Thyroid gland (tissue), 4 donors: ENCODE measurements around the gene HSPB7. TPM values are rescaled to one million over a fixed set of nuclear protein-coding genes. Genes with fewer than 3 reads are reported as not detected.
"Not testable (repeated sequence)": the region's sequence is repeated elsewhere in the genome, so short reads cannot be mapped to it uniquely, and the experiment has no call there.

Experiments used
- DNase-seq, 2 donors: peaks; one replicate each; pipeline ENCODE4 v3.0.0-alpha.2; 2019
- H3K27ac ChIP-seq, 3 donors: fragments of 200-600 bp; sonication (generic); 1 replicate in 2 of 3; 2 replicates in 1 of 3; pipeline ENCODE4 v1.5.1; 2016 to 2019; ENCODE audit warnings: mild to moderate bottlenecking in 1 of 3, moderate library complexity in 1 of 3
- H3K27me3 ChIP-seq: fragments of 200-600 bp; sonication (generic); one replicate; pipeline ENCODE4 v1.5.1; 2019
- H3K36me3 ChIP-seq, 2 donors: fragments of 200-600 bp; sonication (generic); one replicate each; pipeline ENCODE4 v1.5.1; 2016 to 2019
- H3K4me1 ChIP-seq, 2 donors: fragments of 200-600 bp; sonication (generic); one replicate each; pipeline ENCODE4 v1.5.1; 2017 to 2019
- H3K4me3 ChIP-seq, 3 donors: fragments of 200-600 bp; sonication (generic); replicated peaks in 1 of 3; 1 replicate in 2 of 3; 2 replicates in 1 of 3; pipeline ENCODE4 v1.5.1; 2016; ENCODE audit warnings: mild to moderate bottlenecking in 1 of 3
- H3K9me3 ChIP-seq: fragments of 200-600 bp; sonication (generic); one replicate; pipeline ENCODE4 v1.5.1; 2017
- CTCF ChIP-seq, 6 experiments: fragments of 200-600 bp in 3 of 6; fragments of 450-650 bp in 3 of 6; sonication (generic) in 3 of 6; IDR thresholded peaks; one replicate each; pipeline ENCODE4 v1.5.1; 2016 to 2019; ENCODE audit warnings: antibody characterized with exemption in 6 of 6, mild to moderate bottlenecking in 2 of 6, inconsistent platforms in 1 of 6, moderate library complexity in 1 of 6
- POLR2A ChIP-seq, 2 donors: fragments of 450-650 bp; IDR thresholded peaks; one replicate each; pipeline ENCODE4 v1.6.1; 2017; ENCODE audit warnings: antibody characterized with exemption in 2 of 2, mild to moderate bottlenecking in 2 of 2, moderate library complexity in 1 of 2
- WGBS, 2 donors: methylation state at CpG; one replicate each; pipeline ENCODE4 v1.1.5; 2017; 5-methylcytosine and 5-hydroxymethylcytosine counted together
- intact Hi-C: fragments of 100-400 bp; cut with DNase I; formaldehyde crosslinking; loops from one replicate; pipeline ENCODE4 v1.15.1; 2023
- total RNA-seq, 4 donors: library from RNA; depleted of rRNA; stranded (reverse); fragments of >200 nt; gene quantifications; one replicate each; pipeline ENCODE4 v1.2.3, GENCODE V29; 2016

HSPB7 gene
- total RNA-seq, 4 donors from 2014 or later: 0.81 to 9.0 (median 2.9) TPM

GRCh38 chr1:16007671-16008341 lies 10.0 kb downstream of the HSPB7 start:
- DNase-seq: no peak
- Histone ChIP-seq H3K4me3 (no peak overlapping the region), H3K27me3 (no peaks in the 10 kb centered on the region), H3K4me1 (peaks cover 9 to 15% of the 10 kb centered on the region in 2 donors), H3K9me3 (no peaks in the 10 kb centered on the region), H3K36me3 (no peaks in the 10 kb centered on the region), H3K27ac (no peak overlapping the region)
- 83 to 86% methylated on average over 6 of the region's 6 CpGs for WGBS, 2 donors
- intact Hi-C loops: loop anchor here (5.0 kb wide), 1 partner anchor 44 kb away; no protein-coding TSS in a partner anchor
- no peak for TF ChIP-seq POLR2A (IDR thresholded peaks at IDR 0.05)
- TF ChIP-seq CTCF (IDR thresholded peaks at IDR 0.05): no peak

GRCh38 chr1:16006552-16007485 lies 11.0 kb downstream of the HSPB7 start:
- TF ChIP-seq POLR2A (IDR thresholded peaks at IDR 0.05) (no peak), CTCF (IDR thresholded peaks at IDR 0.05) (no peak)
- Histone ChIP-seq H3K27me3 (no peaks in the 10 kb centered on the region), H3K4me3 (no peak overlapping the region), H3K9me3 (no peaks in the 10 kb centered on the region), H3K27ac (no peak overlapping the region), H3K36me3 (no peaks in the 10 kb centered on the region), H3K4me1 (peaks cover 4 to 9% of the 10 kb centered on the region in 2 donors)
- 69 to 71% methylated on average over 9 of the region's 9 CpGs for WGBS, 2 donors
- intact Hi-C loops: loop anchor here (5.0 kb wide), 1 partner anchor 45 kb away; no protein-coding TSS in a partner anchor
- DNase-seq: no peak

DNA sequence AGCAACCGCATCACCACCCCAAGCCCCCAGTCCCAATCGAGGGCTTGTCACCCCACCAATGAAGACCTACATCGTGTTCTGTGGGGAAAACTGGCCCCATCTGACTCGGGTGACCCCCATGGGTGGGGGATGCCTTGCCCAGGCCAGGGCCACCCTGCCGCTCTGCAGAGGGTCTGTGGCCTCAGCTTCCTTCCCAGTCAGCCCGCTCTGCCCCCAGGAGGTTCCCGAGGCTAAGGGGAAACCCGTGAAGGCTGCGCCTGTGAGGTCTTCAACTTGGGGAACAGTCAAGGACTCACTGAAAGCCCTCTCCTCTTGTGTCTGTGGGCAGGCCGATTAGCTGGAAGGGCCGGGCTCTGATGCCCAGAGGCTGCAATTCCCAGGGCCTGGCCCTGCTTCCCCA lies 11.8 kb downstream of the HSPB7 start:
- no peak overlapping the region for H3K27ac ChIP-seq
- TF ChIP-seq CTCF (IDR thresholded peaks at IDR 0.05): no peak
- no peak for TF ChIP-seq POLR2A (IDR thresholded peaks at IDR 0.05)
- H3K4me1 ChIP-seq: peaks cover 4 to 9% of the 10 kb centered on the region in 2 donors
- H3K27me3 ChIP-seq: no peaks in the 10 kb centered on the region
- DNase-seq: no peak
- no peaks in the 10 kb centered on the region for H3K36me3 ChIP-seq
- no peak overlapping the region for H3K4me3 ChIP-seq
- H3K9me3 ChIP-seq: no peaks in the 10 kb centered on the region
- WGBS, 2 donors: 76 to 86% methylated on average over 6 to 11 of the region's 11 CpGs
- intact Hi-C loops: loop anchor here (5.0 kb wide), 1 partner anchor 46 kb away; no protein-coding TSS in a partner anchor

DNA sequence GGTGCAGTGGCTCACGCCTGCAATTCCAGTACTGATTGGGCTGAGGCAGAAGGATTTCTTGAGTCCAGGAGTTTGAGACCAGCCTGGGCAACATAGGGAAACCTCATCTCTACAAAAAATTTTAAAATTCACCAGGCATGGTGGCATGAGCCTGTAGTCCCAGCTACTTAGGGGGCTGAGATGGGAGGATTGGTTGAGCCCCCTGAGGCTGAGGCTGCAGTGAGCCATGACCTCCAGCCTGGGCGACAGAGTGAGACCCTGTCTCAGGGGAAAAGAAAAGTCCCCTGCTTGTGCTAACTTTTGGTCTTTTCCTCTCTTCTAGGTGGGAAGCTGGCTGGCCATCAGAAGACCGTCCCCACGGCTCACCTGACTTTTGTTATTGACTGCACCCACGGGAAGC lies 12.2 kb downstream of the HSPB7 start:
- H3K4me3 ChIP-seq: no peak overlapping the region
- WGBS, 2 donors: 90 to 95% methylated on average over 4 to 5 of the region's 5 CpGs
- H3K36me3 ChIP-seq: no peaks in the 10 kb centered on the region
- TF ChIP-seq POLR2A (IDR thresholded peaks at IDR 0.05) (no peak), CTCF (IDR thresholded peaks at IDR 0.05) (no peak)
- no peaks in the 10 kb centered on the region for H3K27me3 ChIP-seq
- no peaks in the 10 kb centered on the region for H3K9me3 ChIP-seq
- peaks cover 4 to 9% of the 10 kb centered on the region in 2 donors for H3K4me1 ChIP-seq
- intact Hi-C loops: loop anchor here (5.0 kb wide), 1 partner anchor 47 kb away; no protein-coding TSS in a partner anchor
- no peak overlapping the region for H3K27ac ChIP-seq
- no peak for DNase-seq

GRCh38 chr1:16001274-16001673 lies 16.6 kb downstream of the HSPB7 start:
- 90 to 94% methylated on average over 10 of the region's 10 CpGs for WGBS, 2 donors
- H3K9me3 ChIP-seq, intact Hi-C loops, H3K36me3 ChIP-seq, H3K27ac ChIP-seq, H3K4me3 ChIP-seq, DNase-seq, H3K4me1 ChIP-seq, H3K27me3 ChIP-seq: not testable (repeated sequence)
